HUES6 (cell line): ENCODE results near the gene PNPLA7.
"Not testable (repeated sequence)": the region's sequence is repeated elsewhere in the genome, so short reads cannot be mapped to it uniquely, and the experiment has no call there.

ENCODE experiments used
- H3K27ac ChIP-seq: 2 replicates; pipeline ENCODE4 v1.7.0; 2013; ENCODE audit warnings: low read depth, mild to moderate bottlenecking, low read length, inconsistent platforms
- H3K27me3 ChIP-seq: 2 replicates; pipeline ENCODE4 v1.6.1; 2013; ENCODE audit warnings: low read length; ENCODE audit not compliant: control insufficient read depth, insufficient read depth
- H3K36me3 ChIP-seq: 2 replicates; pipeline ENCODE4 v1.6.1; 2013; ENCODE audit warnings: low read length; ENCODE audit not compliant: control insufficient read depth, insufficient read depth
- H3K4me1 ChIP-seq: 2 replicates; pipeline ENCODE4 v1.6.1; 2013; ENCODE audit warnings: low read length; ENCODE audit not compliant: control insufficient read depth, insufficient read depth
- H3K4me3 ChIP-seq: 2 replicates; pipeline ENCODE4 v1.5.1; 2013; ENCODE audit warnings: low read depth, low read length
- H3K9ac ChIP-seq: one replicate; pipeline ENCODE4 v1.6.1; 2013; ENCODE audit warnings: mild to moderate bottlenecking, low read length
- H3K9me3 ChIP-seq: 2 replicates; pipeline ENCODE4 v1.6.1; 2013; ENCODE audit warnings: low read depth, low read length; ENCODE audit not compliant: control insufficient read depth, insufficient read depth

Gene PNPLA7

DNA sequence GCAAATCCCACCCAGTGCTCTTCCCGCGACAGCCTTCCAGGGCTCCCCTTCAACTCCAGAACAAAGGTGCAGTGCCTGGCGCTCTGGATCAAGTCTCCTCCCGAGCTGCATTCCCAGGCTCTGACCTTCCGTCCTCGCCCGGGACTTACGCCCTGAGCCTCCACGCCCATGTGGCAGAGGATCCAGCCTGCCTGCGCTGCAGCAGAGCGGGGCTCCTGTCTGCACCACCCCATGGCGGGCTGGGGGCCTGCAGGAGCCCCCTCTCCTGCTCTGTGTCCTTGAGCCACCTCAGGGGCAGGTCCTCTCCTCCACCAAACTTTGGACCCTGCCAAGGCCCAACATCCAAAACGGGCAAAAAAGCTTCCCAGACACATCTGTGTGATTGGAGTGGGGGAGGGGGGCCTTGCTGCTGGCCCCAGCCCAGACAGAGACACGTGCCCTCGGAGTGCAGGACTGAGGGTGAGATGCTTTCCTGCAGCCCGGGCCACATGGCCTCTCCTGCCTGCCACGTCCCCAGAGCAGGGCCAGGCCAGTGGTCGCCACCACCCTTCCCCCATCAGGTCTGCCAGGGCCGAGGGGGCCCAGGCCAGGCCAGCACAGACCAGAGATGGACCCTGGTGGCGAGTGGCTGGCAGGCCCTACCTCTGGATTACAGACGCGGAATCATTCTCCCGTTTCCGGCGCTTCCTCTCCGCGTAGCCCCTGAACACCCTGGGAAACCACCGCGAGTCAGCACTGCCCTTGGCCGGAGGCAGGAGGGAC lies 95.4 kb downstream of the PNPLA7 start:
- Histone ChIP-seq H3K9me3 (no peaks in the 10 kb centered on the region), H3K36me3 (peaks cover 35% of the 10 kb centered on the region), H3K27ac (no peak overlapping the region), H3K4me3 (peak overlapping the region; percentile 57), H3K27me3 (no peaks in the 10 kb centered on the region; the same call in 1 of the 2 replicates), H3K4me1 (peaks cover 28% of the 10 kb centered on the region), H3K9ac (peak overlapping the region; percentile 12)

DNA sequence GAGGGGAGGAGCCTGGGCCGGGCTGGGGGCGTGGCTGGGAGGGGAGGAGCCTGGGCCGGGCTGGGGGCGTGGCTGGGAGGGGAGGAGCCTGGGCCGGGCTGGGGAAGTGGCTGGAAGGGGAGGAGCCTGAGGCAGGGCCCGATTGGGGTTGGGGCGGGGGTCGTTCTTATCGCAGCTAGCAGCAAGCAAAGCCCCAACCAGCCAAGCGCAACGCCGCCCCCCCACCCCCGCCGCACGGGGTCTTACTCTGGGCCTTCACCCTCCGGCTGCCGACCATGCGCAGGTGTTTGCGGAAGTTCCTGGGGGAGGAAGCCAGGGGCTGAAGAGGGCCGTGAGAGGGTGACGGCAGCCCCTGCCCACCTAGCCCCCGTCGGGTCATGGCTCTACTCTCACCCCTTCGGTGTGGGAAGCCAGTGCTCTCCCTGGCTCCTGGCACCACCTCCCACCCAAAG lies 96.0 kb downstream of the PNPLA7 start:
- peaks cover 41% of the 10 kb centered on the region for H3K36me3 ChIP-seq
- peak overlapping the region; percentile 12 for H3K9ac ChIP-seq
- H3K4me1 ChIP-seq: peaks cover 25% of the 10 kb centered on the region
- H3K4me3 ChIP-seq: peak overlapping the region; percentile 57
- no peak overlapping the region for H3K27ac ChIP-seq
- H3K27me3 ChIP-seq: no peaks in the 10 kb centered on the region; the same call in 1 of the 2 replicates
- no peaks in the 10 kb centered on the region for H3K9me3 ChIP-seq

DNA sequence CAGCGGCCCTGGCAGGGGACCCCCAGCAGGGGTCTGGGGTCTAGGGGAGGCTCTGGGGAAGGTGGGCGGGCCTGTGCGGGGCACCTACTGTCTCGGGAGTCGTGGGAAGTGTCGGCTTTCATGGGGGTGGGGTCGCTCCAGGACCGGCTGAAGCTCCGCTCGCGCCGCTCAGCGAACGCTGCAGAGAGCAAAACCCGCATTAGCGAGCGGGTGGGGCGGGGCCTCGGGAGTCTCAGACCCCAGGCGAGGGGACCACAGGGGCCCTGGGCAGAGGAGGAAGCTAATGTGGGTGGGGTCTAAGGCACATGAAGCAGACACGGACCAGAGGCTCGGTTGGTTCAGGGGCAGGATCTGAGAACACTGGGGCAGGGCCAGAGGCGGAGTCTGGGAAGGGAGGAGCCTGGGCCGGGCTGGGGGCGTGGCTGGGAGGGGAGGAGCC lies 96.5 kb downstream of the PNPLA7 start:
- peaks cover 25% of the 10 kb centered on the region for H3K4me1 ChIP-seq
- H3K27ac ChIP-seq: no peak overlapping the region
- H3K27me3 ChIP-seq: no peaks in the 10 kb centered on the region; the same call in 1 of the 2 replicates
- peak overlapping the region; percentile 51 for H3K4me3 ChIP-seq
- H3K36me3 ChIP-seq: peaks cover 46% of the 10 kb centered on the region
- H3K9ac ChIP-seq: no peak overlapping the region
- H3K9me3 ChIP-seq: no peaks in the 10 kb centered on the region

GRCh38 chr9:137452761-137453642 lies 97.2 kb downstream of the PNPLA7 start:
- Histone ChIP-seq H3K27me3 (no peaks in the 10 kb centered on the region), H3K4me1 (peaks cover 21% of the 10 kb centered on the region), H3K36me3 (peaks cover 47% of the 10 kb centered on the region), H3K27ac (no peak overlapping the region), H3K9me3 (no peaks in the 10 kb centered on the region), H3K4me3 (peak overlapping the region; percentile 51), H3K9ac (no peak overlapping the region)

GRCh38 chr9:137452006-137452760 lies 98.0 kb downstream of the PNPLA7 start:
- H3K4me1 ChIP-seq: peaks cover 18% of the 10 kb centered on the region
- no peaks in the 10 kb centered on the region for H3K9me3 ChIP-seq
- no peak overlapping the region for H3K27ac ChIP-seq
- no peak overlapping the region for H3K4me3 ChIP-seq
- peaks cover 43% of the 10 kb centered on the region for H3K36me3 ChIP-seq
- H3K9ac ChIP-seq: no peak overlapping the region
- H3K27me3 ChIP-seq: no peaks in the 10 kb centered on the region

- peaks cover 18% of the 10 kb centered on the region for H3K4me1 ChIP-seq
- H3K36me3 ChIP-seq: peaks cover 36% of the 10 kb centered on the region
- H3K27me3 ChIP-seq, H3K27ac ChIP-seq, H3K4me3 ChIP-seq, H3K9me3 ChIP-seq, H3K9ac ChIP-seq: not testable (repeated sequence)
Observed at GRCh38 chr9:137451264-137452005, 98.8 kb downstream of the PNPLA7 start.

GRCh38 chr9:137450539-137451222 lies 99.5 kb downstream of the PNPLA7 start:
- Histone ChIP-seq H3K4me1 (peaks cover 18% of the 10 kb centered on the region), H3K36me3 (peaks cover 29% of the 10 kb centered on the region)
- not testable (repeated sequence) for H3K27ac ChIP-seq, H3K27me3 ChIP-seq, H3K9me3 ChIP-seq, H3K4me3 ChIP-seq, H3K9ac ChIP-seq

GRCh38 chr9:137449931-137450538 lies 100.2 kb downstream of the PNPLA7 start:
- H3K4me3 ChIP-seq: no peak overlapping the region
- H3K4me1 ChIP-seq: peaks cover 13% of the 10 kb centered on the region
- no peaks in the 10 kb centered on the region for H3K9me3 ChIP-seq
- peaks cover 25% of the 10 kb centered on the region for H3K36me3 ChIP-seq
- no peak overlapping the region for H3K9ac ChIP-seq
- H3K27me3 ChIP-seq: no peaks in the 10 kb centered on the region
- H3K27ac ChIP-seq: no peak overlapping the region

DNA sequence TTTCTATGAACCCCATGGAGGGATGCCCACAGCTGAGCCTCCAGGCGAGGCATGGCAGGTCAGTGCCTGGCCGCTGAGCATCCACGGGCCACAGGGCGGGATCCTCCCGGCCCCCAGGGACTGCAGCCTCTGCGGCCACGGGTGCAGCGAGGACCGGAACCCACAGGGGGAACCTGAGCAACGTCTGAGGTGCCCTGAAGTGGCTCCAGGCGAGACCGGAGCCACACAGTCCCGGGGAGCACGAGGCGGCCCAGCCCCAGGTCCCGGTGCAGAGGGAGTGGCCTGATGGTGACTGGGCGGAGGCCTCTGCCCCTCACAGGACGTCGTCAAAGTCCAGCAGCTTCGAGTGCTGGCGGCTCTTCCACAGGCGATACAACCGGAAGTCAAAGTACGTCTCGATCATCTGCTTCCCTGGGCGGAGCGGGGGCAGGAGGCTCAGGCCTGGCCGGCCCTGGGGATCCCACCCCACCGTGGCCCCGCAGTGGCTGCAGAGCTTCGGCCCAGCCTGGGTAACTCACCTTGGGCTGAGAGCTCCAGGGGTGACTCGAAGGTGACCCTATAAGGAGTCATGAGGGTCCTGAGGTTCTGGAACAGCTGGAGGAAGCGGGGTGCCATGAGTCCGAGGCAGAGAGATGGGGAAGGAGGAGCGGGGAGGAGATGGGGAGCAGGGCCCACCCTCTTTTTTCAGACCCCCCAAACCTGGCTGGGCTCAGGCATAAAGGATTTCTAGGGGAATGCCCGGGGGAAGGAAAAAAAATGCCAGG lies 100.9 kb downstream of the PNPLA7 start:
- H3K4me3 ChIP-seq: no peak overlapping the region
- H3K27me3 ChIP-seq: no peaks in the 10 kb centered on the region
- H3K9ac ChIP-seq: no peak overlapping the region
- peaks cover 6% of the 10 kb centered on the region; the same call in 1 of the 2 replicates for H3K4me1 ChIP-seq
- no peaks in the 10 kb centered on the region for H3K9me3 ChIP-seq
- peaks cover 25% of the 10 kb centered on the region for H3K36me3 ChIP-seq
- H3K27ac ChIP-seq: no peak overlapping the region
